DOHH2 (cell line): ENCODE results near the gene NBAS.

ENCODE experiments used
- H3F3A ChIP-seq: fragments of 200-600 bp; sonication (generic), shearing (Covaris generic); 2 replicates; pipeline ENCODE4 v1.6.0; 2016; ENCODE audit warnings: antibody characterized with exemption, mild to moderate bottlenecking; ENCODE audit not compliant: control insufficient read depth, insufficient read depth
- H3K27ac ChIP-seq: fragments of 200-600 bp; sonication (generic); 2 replicates; pipeline ENCODE4 v1.5.1; 2014; ENCODE audit warnings: low read depth, mild to moderate bottlenecking, low read length, moderate library complexity
- H3K27me3 ChIP-seq: fragments of 200-600 bp; sonication (generic); 2 replicates; pipeline ENCODE4 v1.6.1; 2014; ENCODE audit warnings: mild to moderate bottlenecking, low read length, mixed read lengths; ENCODE audit not compliant: control insufficient read depth
- H3K36me3 ChIP-seq: fragments of 200-600 bp; sonication (generic); 2 replicates; pipeline ENCODE4 v1.6.1; 2014; ENCODE audit warnings: mild to moderate bottlenecking, low read length, moderate library complexity, mixed read lengths; ENCODE audit not compliant: control insufficient read depth
- H3K4me1 ChIP-seq: fragments of 200-600 bp; sonication (generic); 2 replicates; pipeline ENCODE4 v1.6.1; 2014; ENCODE audit warnings: mild to moderate bottlenecking, low read length, mixed read lengths; ENCODE audit not compliant: control insufficient read depth
- H3K4me2 ChIP-seq: fragments of 200-600 bp; sonication (generic); 2 replicates; pipeline ENCODE4 v1.6.0; 2014; ENCODE audit warnings: mild to moderate bottlenecking, low read length, moderate library complexity
- H3K4me3 ChIP-seq: fragments of 200-600 bp; sonication (generic); 2 replicates; pipeline ENCODE4 v1.5.1; 2014; ENCODE audit warnings: mild to moderate bottlenecking, low read length, mixed read lengths
- H3K79me2 ChIP-seq: fragments of 200-600 bp; sonication (generic); 2 replicates; pipeline ENCODE4 v1.6.1; 2014; ENCODE audit warnings: mild to moderate bottlenecking, low read length, mixed read lengths; ENCODE audit not compliant: control insufficient read depth
- H3K9me2 ChIP-seq: fragments of 200-600 bp; sonication (generic); replicated peaks from 2 replicates; pipeline ENCODE4 v1.6.1; 2014; ENCODE audit warnings: mild to moderate bottlenecking, low read length, mixed read lengths; ENCODE audit not compliant: control insufficient read depth
- H3K9me3 ChIP-seq: fragments of 200-600 bp; sonication (generic); 2 replicates; pipeline ENCODE4 v1.6.1; 2014; ENCODE audit warnings: antibody characterized with exemption, low read length, mixed read lengths; ENCODE audit not compliant: control insufficient read depth, insufficient read depth
- H4K20me1 ChIP-seq: fragments of 200-600 bp; sonication (generic); 2 replicates; pipeline ENCODE4 v1.6.0; 2014; ENCODE audit warnings: low read depth, mild to moderate bottlenecking, antibody characterized with exemption, low read length, moderate library complexity; ENCODE audit not compliant: control insufficient read depth, insufficient read depth
- EZH2phosphoT487 ChIP-seq: fragments of 200-600 bp; sonication (generic); IDR thresholded peaks from 2 replicates; pipeline ENCODE4 v1.6.1; 2017; ENCODE audit warnings: borderline replicate concordance, mild to moderate bottlenecking, antibody characterized with exemption, low read length, moderate library complexity, mixed read lengths
- TF ChIP-seq, protein P1 (sequence below): fragments of 200-600 bp; sonication (generic); IDR thresholded peaks from one replicate; pipeline ENCODE4 v1.5.1; 2014; ENCODE audit warnings: antibody characterized with exemption, mild to moderate bottlenecking, low read depth, low read length; ENCODE audit not compliant: poor library complexity, severe bottlenecking

NBAS gene

DNA sequence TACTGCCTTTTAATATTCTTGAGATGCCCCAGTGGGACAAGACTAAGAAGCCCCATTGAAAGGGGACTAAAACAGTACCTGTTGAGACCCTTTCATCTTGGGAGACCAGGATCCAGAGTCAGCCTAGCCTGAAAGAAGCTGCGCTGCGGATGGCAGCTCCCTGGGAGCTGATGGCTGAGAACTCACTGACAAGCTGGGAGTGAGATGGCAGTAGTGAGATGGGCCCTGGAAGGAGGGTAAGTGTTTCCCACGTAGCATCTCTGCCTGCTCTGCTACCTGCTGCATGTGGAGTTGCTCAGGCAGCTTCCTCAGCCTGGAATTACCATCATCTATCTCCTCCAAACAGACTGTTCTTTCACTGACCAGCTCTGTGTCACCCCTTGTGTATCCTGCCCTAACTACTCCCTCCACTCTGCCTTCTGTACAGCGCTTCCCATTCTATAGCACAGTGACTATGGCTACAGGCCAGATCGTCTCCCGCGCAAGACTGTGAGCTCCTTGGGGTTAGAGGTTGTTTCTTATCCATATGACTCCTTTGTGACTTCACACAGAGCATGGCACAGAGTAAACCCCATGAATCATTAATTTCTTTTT lies 330.4 kb downstream of the NBAS start:
- H3K27me3 ChIP-seq = no peaks in the 10 kb centered on the region
- no peak for TF ChIP-seq EZH2phosphoT487
- TF ChIP-seq, protein P1, sequence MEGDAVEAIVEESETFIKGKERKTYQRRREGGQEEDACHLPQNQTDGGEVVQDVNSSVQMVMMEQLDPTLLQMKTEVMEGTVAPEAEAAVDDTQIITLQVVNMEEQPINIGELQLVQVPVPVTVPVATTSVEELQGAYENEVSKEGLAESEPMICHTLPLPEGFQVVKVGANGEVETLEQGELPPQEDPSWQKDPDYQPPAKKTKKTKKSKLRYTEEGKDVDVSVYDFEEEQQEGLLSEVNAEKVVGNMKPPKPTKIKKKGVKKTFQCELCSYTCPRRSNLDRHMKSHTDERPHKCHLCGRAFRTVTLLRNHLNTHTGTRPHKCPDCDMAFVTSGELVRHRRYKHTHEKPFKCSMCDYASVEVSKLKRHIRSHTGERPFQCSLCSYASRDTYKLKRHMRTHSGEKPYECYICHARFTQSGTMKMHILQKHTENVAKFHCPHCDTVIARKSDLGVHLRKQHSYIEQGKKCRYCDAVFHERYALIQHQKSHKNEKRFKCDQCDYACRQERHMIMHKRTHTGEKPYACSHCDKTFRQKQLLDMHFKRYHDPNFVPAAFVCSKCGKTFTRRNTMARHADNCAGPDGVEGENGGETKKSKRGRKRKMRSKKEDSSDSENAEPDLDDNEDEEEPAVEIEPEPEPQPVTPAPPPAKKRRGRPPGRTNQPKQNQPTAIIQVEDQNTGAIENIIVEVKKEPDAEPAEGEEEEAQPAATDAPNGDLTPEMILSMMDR = no peak
- no peaks in the 10 kb centered on the region; the same call in 1 of the 2 replicates for H3K36me3 ChIP-seq
- H3K4me2 ChIP-seq = no peak overlapping the region
- no peak overlapping the region for H3K27ac ChIP-seq
- H3F3A ChIP-seq = no peaks in the 10 kb centered on the region
- H3K4me3 ChIP-seq = no peak overlapping the region
- no peaks in the 10 kb centered on the region for H3K9me3 ChIP-seq
- H3K9me2 ChIP-seq = no peaks in the 10 kb centered on the region
- no peaks in the 10 kb centered on the region for H3K4me1 ChIP-seq
- H4K20me1 ChIP-seq = no peaks in the 10 kb centered on the region
- no peaks in the 10 kb centered on the region for H3K79me2 ChIP-seq

DNA sequence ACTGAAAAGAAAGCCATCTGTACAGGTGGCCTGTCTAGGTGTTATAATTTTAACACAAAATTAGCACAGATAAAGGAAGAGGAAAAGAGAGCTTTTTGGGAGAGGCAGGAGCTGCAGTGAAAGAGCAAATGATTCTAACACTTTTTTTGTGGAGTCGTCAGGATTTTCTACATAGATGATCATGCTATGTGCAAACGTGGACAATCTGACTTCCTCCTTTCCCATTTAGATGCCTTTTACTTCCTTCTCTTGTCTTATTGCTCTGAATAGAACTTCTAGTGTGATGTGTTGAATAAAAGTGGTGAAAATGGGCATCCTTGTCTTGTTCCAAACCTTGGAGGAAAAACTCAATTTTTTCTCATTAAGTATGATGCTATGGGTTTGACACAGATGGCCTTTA lies 334.5 kb downstream of the NBAS start:
- Histone ChIP-seq H3K9me2 (no peaks in the 10 kb centered on the region), H3K27me3 (no peaks in the 10 kb centered on the region), H3K36me3 (no peaks in the 10 kb centered on the region), H3K4me3 (no peak overlapping the region), H4K20me1 (no peaks in the 10 kb centered on the region), H3K4me1 (no peaks in the 10 kb centered on the region), H3K27ac (no peak overlapping the region), H3F3A (no peaks in the 10 kb centered on the region), H3K79me2 (no peaks in the 10 kb centered on the region), H3K4me2 (no peak overlapping the region), H3K9me3 (no peaks in the 10 kb centered on the region)
- TF ChIP-seq, protein P1 = no peak
- no peak for TF ChIP-seq EZH2phosphoT487

DNA sequence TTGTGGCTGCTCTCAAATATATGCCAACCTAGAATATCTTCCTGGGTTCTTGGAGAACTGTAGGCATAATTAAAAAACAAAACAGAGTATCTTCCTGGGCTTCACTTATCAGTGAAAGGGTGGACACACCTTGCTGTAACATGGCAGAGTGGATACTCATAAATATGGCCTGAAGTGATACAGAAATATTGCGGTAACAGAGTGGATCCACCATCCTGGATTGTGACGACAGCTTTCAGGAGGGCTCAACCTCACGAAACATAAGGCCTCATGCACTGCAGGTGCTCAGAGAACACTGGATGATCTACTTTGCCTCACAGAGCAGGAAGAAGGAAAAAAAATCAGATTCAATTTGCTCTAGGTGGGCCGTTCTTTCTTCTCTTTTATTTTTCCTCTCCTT lies 336.0 kb downstream of the NBAS start:
- TF ChIP-seq, protein P1 = no peak
- no peak for TF ChIP-seq EZH2phosphoT487
- Histone ChIP-seq H3K79me2 (no peaks in the 10 kb centered on the region), H3K9me3 (no peaks in the 10 kb centered on the region)

More for the DNA sequence above, 336.0 kb downstream of the NBAS start:
- Histone ChIP-seq H3K27me3 (no peaks in the 10 kb centered on the region), H3K36me3 (no peaks in the 10 kb centered on the region), H4K20me1 (no peaks in the 10 kb centered on the region), H3K9me2 (no peaks in the 10 kb centered on the region), H3K4me2 (no peak overlapping the region), H3K4me3 (no peak overlapping the region), H3K27ac (no peak overlapping the region), H3F3A (no peaks in the 10 kb centered on the region; the same call in 1 of the 2 replicates), H3K4me1 (no peaks in the 10 kb centered on the region)
